ENCODE data around the gene OR51E1. TPM values are rescaled to one million over a fixed set of nuclear protein-coding genes. Genes with fewer than 3 reads are reported as not detected.

The OR51E1 gene
- polyA plus RNA-seq, 3 donors = not detected

DNA sequence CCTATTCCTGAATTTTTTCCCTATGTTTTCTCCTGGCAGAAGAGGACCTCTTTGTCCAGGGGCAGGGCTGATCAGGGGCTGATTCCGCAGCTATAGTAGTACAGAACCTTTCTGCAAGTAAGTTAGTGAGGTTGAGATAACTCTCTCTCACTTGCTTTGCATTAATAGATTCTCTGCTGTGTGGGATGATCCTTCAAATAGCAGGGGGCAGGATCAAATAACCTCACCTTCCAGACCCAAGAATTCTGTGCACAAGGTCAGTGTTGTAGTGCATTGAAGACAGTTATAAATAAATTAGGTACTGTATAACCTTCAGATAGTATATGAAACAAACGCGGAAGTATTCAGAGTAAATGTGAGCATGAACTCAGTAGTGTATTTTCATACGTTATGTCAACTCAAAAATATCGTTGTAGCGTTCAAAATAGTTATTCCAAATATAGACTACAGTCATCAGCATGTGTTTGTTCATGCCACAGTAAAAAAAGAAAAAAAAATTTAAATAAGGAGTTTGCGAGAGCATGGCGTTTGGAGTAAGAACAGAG lies 61.1 kb downstream of the OR51E1 start:
- no peak overlapping the region for H3K4me3 ChIP-seq (replicated peaks in 1 of 3; ENCODE audit: low read depth in 2 of 3, low read length in 3 of 3)
- no peaks in the 10 kb centered on the region for H3K36me3 Mint-ChIP-seq
- H3K9me3 Mint-ChIP-seq = no peaks in the 10 kb centered on the region
- no peaks in the 10 kb centered on the region for H3K4me1 Mint-ChIP-seq
- no peak overlapping the region for H3K4me3 Mint-ChIP-seq
- H3K36me3 ChIP-seq (replicated peaks in 1 of 2; ENCODE audit: control insufficient read depth in 1 of 2, insufficient read depth in 2 of 2, low read length in 2 of 2) = no peaks in the 10 kb centered on the region
- peaks cover 0 to 6% (median 0%) of the 10 kb centered on the region in 3 donors for H3K27me3 Mint-ChIP-seq (ENCODE audit: low read depth in 3 of 3)
- DNase-seq = no peak
- TF ChIP-seq, protein P1, sequence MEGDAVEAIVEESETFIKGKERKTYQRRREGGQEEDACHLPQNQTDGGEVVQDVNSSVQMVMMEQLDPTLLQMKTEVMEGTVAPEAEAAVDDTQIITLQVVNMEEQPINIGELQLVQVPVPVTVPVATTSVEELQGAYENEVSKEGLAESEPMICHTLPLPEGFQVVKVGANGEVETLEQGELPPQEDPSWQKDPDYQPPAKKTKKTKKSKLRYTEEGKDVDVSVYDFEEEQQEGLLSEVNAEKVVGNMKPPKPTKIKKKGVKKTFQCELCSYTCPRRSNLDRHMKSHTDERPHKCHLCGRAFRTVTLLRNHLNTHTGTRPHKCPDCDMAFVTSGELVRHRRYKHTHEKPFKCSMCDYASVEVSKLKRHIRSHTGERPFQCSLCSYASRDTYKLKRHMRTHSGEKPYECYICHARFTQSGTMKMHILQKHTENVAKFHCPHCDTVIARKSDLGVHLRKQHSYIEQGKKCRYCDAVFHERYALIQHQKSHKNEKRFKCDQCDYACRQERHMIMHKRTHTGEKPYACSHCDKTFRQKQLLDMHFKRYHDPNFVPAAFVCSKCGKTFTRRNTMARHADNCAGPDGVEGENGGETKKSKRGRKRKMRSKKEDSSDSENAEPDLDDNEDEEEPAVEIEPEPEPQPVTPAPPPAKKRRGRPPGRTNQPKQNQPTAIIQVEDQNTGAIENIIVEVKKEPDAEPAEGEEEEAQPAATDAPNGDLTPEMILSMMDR (IDR thresholded peaks at IDR 0.05) = no peak
- no peak overlapping the region for H3K4me2 ChIP-seq (replicated peaks; ENCODE audit: extremely low read depth, low read length, poor library complexity, severe bottlenecking)
- no peaks in the 10 kb centered on the region for H3K9me3 ChIP-seq (replicated peaks in 1 of 2; ENCODE audit: control insufficient read depth in 1 of 2, insufficient read depth in 1 of 2, low read length in 2 of 2)
- H3K27ac Mint-ChIP-seq = no peak overlapping the region
- peaks cover 2% of the 10 kb centered on the region in 2 donors for H3K27me3 ChIP-seq (ENCODE audit: control insufficient read depth in 2 of 2, insufficient read depth in 2 of 2, low read length in 2 of 2)
- H4K20me1 ChIP-seq (ENCODE audit: insufficient read depth, low read length) = no peaks in the 10 kb centered on the region
- intact Hi-C loops (cut with micrococcal nuclease) = no loop called here
- no peak overlapping the region for H3K27ac ChIP-seq (ENCODE audit: low read depth in 1 of 2, low read length in 2 of 2)
- no peaks in the 10 kb centered on the region for H3K79me2 ChIP-seq (ENCODE audit: insufficient read depth, low read length)
- no peak overlapping the region for H2AFZ ChIP-seq (ENCODE audit: insufficient read depth, low read depth, low read length, poor library complexity, severe bottlenecking)
- no peaks in the 10 kb centered on the region for H3K4me1 ChIP-seq (ENCODE audit: control insufficient read depth in 1 of 2, insufficient read depth in 2 of 2, low read length in 2 of 2)
- H3K9ac ChIP-seq (ENCODE audit: insufficient read depth, low read length, poor library complexity, severe bottlenecking) = no peak overlapping the region
- no CpG with 5 or more reads among the region's 8 CpGs for WGBS (ENCODE audit: insufficient coverage)

Other genes starting within 250 kb of the OR51E1 start
- 1 to 10 TPM in 1 of 3 donors, under 1 TPM in 2; 0.16 to 1.5 (median 0.41) TPM for gene OR52K2, start 194.7 kb upstream of the OR51E1 start, polyA plus RNA-seq
- 1 to 10 TPM in 1 of 3 donors, not detected in 2; 1.6 TPM for gene OR52K1, start 161.3 kb upstream of the OR51E1 start, polyA plus RNA-seq
- not detected for gene OR52M1, start 98.8 kb upstream of the OR51E1 start, polyA plus RNA-seq
- gene OR52I2, start 62.2 kb upstream of the OR51E1 start, polyA plus RNA-seq = under 1 TPM in 1 of 3 donors, not detected in 2; 0.04 TPM
- gene OR52I1, start 49.9 kb upstream of the OR51E1 start, polyA plus RNA-seq = under 1 TPM in 1 of 3 donors, not detected in 2; 0.09 TPM
- gene TRIM68, start 35.8 kb upstream of the OR51E1 start, polyA plus RNA-seq = 1 to 10 TPM; 2.2 to 4.9 (median 3.0) TPM
- not detected for gene OR51D1, start 6.5 kb upstream of the OR51E1 start, polyA plus RNA-seq
- gene OR51E2, start 53.9 kb downstream of the OR51E1 start, polyA plus RNA-seq = not detected
- not detected for gene MMP26, start 60.8 kb downstream of the OR51E1 start, polyA plus RNA-seq
- not detected for gene OR51F1, start 126.0 kb downstream of the OR51E1 start, polyA plus RNA-seq
- not detected for gene OR52R1, start 160.4 kb downstream of the OR51E1 start, polyA plus RNA-seq
- gene OR51F2, start 177.3 kb downstream of the OR51E1 start, polyA plus RNA-seq = not detected
- not detected for gene OR51S1, start 205.2 kb downstream of the OR51E1 start, polyA plus RNA-seq
- gene OR51T1, start 237.9 kb downstream of the OR51E1 start, polyA plus RNA-seq = not detected

Measured in CD14-positive monocyte (primary cell).